ENCODE data around the gene ATP23.

Gene ATP23

DNA sequence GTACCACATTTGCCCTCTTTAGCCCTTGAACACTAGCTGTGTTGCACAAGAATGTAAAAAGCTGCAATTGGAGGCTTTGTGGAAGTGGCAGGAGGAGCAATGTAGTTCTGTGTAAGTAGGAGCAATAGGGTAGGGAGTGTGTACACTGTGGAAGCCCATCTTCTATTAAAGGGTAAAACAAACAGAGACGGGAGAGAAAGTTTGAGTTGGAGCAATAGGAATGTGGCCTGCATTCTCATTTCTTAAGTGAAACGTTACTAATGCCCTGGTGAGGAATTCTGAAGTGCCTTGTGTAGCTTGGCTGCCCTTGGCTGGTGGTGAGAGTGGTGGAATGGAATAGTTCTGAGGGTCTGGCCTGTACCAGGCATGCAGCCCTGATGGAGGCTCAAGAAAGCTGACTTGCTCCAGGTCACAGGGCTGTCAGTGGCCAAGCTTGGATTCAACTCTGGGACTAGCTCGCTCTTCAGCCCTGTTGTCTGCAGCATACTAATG, 38.8 kb upstream of the ATP23 start:
- H3K36me3 Mint-ChIP-seq (ENCODE audit: insufficient read depth) = peaks cover 5% of the 10 kb centered on the region
- no peak overlapping the region for H3K27ac Mint-ChIP-seq (ENCODE audit: low read depth)
- ATAC-seq (replicated peaks; ENCODE audit: extremely low read depth, poor library complexity, severe bottlenecking) (no peak), DNase-seq (ENCODE audit: low spot score in 2 of 2) (no peak)
- H3K4me3 Mint-ChIP-seq = no peak overlapping the region
- H3K4me1 Mint-ChIP-seq = peaks cover 29% of the 10 kb centered on the region
- H3K27me3 Mint-ChIP-seq = peaks cover 21% of the 10 kb centered on the region
- H3K9me3 Mint-ChIP-seq = no peaks in the 10 kb centered on the region

DNA sequence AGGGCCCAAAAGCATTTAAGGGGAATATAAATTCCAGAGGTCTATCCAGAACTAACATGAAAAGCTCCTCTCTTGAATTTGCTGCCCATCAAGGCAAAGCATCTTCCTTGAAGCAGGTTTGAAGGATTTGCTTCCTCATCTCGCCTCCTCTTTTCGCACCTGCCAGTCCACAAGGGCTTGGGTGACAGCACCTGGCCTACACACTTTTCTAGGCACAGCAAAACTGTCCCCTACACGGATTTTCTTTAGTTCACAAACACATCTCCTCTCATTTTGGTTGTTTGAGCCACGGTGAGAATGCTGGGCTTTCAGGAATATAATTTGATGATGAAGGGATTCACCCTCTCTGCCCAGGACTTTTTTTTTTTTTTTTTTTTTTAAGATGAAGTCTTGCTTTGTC, 36.9 kb upstream of the ATP23 start:
- Mint-ChIP-seq H3K36me3 (ENCODE audit: insufficient read depth) (peaks cover 4% of the 10 kb centered on the region), H3K4me3 (no peak overlapping the region), H3K27me3 (peaks cover 27% of the 10 kb centered on the region), H3K27ac (ENCODE audit: low read depth) (no peak overlapping the region), H3K9me3 (no peaks in the 10 kb centered on the region), H3K4me1 (peaks cover 10% of the 10 kb centered on the region)
- DNase-seq (ENCODE audit: low spot score in 2 of 2) (no peak), ATAC-seq (replicated peaks; ENCODE audit: extremely low read depth, poor library complexity, severe bottlenecking) (no peak)

- peaks cover 2% of the 10 kb centered on the region for H3K36me3 Mint-ChIP-seq (ENCODE audit: insufficient read depth)
- DNase-seq (ENCODE audit: low spot score in 2 of 2) (peak; percentile 73 to 82), ATAC-seq (replicated peaks; ENCODE audit: extremely low read depth, poor library complexity, severe bottlenecking) (peak; percentile 87)
- peaks cover 6% of the 10 kb centered on the region for H3K4me1 Mint-ChIP-seq
- peak overlapping the region; percentile 66 for H3K27ac Mint-ChIP-seq (ENCODE audit: low read depth)
- H3K9me3 Mint-ChIP-seq = no peaks in the 10 kb centered on the region
- H3K27me3 Mint-ChIP-seq = peaks cover 34% of the 10 kb centered on the region
- H3K4me3 Mint-ChIP-seq = no peak overlapping the region
These were observed 36.2 kb upstream of the ATP23 start for GRCh38 chr12:57904848-57905811.

DNA sequence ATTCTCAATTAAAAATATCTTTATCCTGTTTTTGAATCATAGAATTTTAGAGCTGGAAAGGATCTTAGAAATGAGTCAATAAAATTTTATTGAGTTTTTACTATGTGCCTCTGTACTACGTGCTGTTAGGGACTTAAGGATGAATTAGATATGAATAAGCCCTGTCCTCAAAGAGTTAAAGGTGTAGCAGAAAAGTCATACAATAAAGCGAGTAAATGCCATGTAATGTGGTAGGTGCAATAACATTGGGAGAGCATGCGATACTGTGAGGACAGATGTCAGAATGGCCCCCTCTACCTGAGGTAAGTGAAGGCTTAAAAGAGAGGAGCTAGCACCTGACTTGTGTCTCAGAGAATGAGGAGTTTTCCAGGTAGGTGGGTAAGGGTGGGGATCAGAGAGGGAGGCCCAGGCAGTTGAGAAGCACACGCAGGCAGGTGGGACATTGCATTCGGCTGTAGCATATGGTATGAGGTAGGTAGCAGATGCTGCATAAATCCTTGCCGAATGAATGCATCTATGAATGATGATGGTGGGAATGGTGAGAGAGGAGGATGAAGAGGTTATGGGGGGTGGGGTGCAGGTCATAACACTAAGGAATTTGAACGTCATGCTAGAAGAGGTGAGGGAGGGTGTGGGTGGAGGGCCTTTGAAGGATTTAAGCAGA, 35.4 kb upstream of the ATP23 start:
- Mint-ChIP-seq H3K4me1 (peaks cover 6% of the 10 kb centered on the region), H3K27me3 (peaks cover 34% of the 10 kb centered on the region), H3K9me3 (no peaks in the 10 kb centered on the region), H3K4me3 (no peak overlapping the region), H3K27ac (ENCODE audit: low read depth) (no peak overlapping the region), H3K36me3 (ENCODE audit: insufficient read depth) (peaks cover 2% of the 10 kb centered on the region)
- DNase-seq (ENCODE audit: low spot score in 2 of 2) (no peak), ATAC-seq (replicated peaks; ENCODE audit: extremely low read depth, poor library complexity, severe bottlenecking) (no peak)

GRCh38 chr12:57906821-57907220, 34.5 kb upstream of the ATP23 start:
- DNase-seq (ENCODE audit: low spot score in 2 of 2) (no peak), ATAC-seq (replicated peaks; ENCODE audit: extremely low read depth, poor library complexity, severe bottlenecking) (no peak)
- Mint-ChIP-seq H3K27me3 (peaks cover 34% of the 10 kb centered on the region), H3K36me3 (ENCODE audit: insufficient read depth) (peaks cover 2% of the 10 kb centered on the region), H3K4me3 (no peak overlapping the region), H3K4me1 (peaks cover 6% of the 10 kb centered on the region), H3K27ac (ENCODE audit: low read depth) (no peak overlapping the region), H3K9me3 (no peaks in the 10 kb centered on the region)

- Mint-ChIP-seq H3K4me3 (no peak overlapping the region), H3K27me3 (peaks cover 34% of the 10 kb centered on the region), H3K27ac (ENCODE audit: low read depth) (no peak overlapping the region), H3K36me3 (ENCODE audit: insufficient read depth) (peaks cover 2% of the 10 kb centered on the region), H3K4me1 (peaks cover 6% of the 10 kb centered on the region), H3K9me3 (no peaks in the 10 kb centered on the region)
- DNase-seq (ENCODE audit: low spot score in 2 of 2) (no peak), ATAC-seq (replicated peaks; ENCODE audit: extremely low read depth, poor library complexity, severe bottlenecking) (no peak)
These were observed 34.1 kb upstream of the ATP23 start for GRCh38 chr12:57907281-57907680.

DNA sequence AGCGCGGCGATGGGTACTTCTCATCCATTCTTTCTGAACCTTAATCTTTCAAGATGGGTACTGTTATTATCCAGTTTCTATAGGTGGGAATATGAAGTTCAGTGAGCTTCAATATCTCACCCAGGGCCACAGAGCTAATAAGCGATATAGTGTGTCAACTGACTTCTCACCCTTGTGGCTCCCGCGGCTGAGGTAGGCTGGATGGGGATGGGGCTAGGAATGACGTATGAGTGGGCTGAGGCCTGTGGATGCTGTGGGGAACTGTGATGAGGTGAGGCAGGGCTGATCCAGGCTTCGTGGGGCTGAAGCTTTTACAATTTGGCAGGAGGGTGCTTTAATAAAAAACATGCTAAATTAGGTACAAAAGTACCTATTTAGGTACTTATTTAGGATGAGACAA, 32.9 kb upstream of the ATP23 start:
- Mint-ChIP-seq H3K27ac (ENCODE audit: low read depth) (no peak overlapping the region), H3K36me3 (ENCODE audit: insufficient read depth) (peaks cover 2% of the 10 kb centered on the region), H3K27me3 (peaks cover 34% of the 10 kb centered on the region), H3K9me3 (no peaks in the 10 kb centered on the region), H3K4me3 (no peak overlapping the region), H3K4me1 (peaks cover 6% of the 10 kb centered on the region)
- DNase-seq (ENCODE audit: low spot score in 2 of 2) = no peak
- no peak for ATAC-seq (replicated peaks; ENCODE audit: extremely low read depth, poor library complexity, severe bottlenecking)

DNA sequence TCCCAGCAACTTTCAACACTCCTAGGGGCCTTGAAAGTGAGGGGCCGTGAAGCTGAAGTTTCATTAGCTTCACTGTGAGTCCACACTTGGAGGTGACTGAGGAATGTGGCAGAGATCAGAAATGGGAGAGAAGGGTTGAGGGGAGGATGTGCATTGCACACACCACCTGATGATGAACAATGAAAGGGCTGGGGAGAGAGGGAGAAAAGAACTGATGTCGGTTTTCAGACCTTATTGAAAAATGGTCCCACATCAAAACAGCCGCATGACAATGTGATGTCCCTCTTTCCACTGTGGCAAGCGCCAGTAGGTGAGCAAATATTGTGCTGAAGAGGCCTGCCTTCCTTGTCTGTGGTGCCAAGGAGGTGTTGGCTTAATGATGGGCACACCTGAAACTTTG, 32.3 kb upstream of the ATP23 start:
- no peak for ATAC-seq (replicated peaks; ENCODE audit: extremely low read depth, poor library complexity, severe bottlenecking)
- no peak overlapping the region for H3K27ac Mint-ChIP-seq (ENCODE audit: low read depth)
- H3K9me3 Mint-ChIP-seq = no peaks in the 10 kb centered on the region
- peaks cover 6% of the 10 kb centered on the region for H3K4me1 Mint-ChIP-seq
- no peak for DNase-seq (ENCODE audit: low spot score in 2 of 2)
- H3K4me3 Mint-ChIP-seq = no peak overlapping the region
- H3K36me3 Mint-ChIP-seq (ENCODE audit: insufficient read depth) = peaks cover 2% of the 10 kb centered on the region
- H3K27me3 Mint-ChIP-seq = peaks cover 34% of the 10 kb centered on the region

DNA sequence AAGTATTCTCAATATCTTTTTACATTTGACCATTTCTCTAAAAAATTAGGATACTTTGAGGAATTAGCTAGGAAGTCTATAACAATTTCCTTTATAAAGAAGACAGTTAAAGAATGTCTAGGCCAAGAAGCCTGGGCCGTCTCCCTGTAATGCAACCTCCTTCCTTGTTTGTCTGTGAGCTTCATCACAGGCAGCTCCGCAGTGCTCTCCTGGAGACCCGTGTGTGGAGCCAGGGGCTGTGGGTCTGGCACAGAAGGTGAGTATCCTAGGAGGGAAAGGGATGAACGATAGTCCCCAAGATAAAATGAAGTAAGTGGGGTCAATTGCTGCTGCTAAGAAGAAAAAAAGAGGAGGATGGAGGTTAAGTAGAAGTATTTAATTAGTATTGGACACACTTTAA, 31.8 kb upstream of the ATP23 start:
- Mint-ChIP-seq H3K36me3 (ENCODE audit: insufficient read depth) (peaks cover 2% of the 10 kb centered on the region), H3K9me3 (no peaks in the 10 kb centered on the region), H3K4me1 (peaks cover 6% of the 10 kb centered on the region), H3K4me3 (no peak overlapping the region), H3K27me3 (peaks cover 34% of the 10 kb centered on the region), H3K27ac (ENCODE audit: low read depth) (no peak overlapping the region)
- DNase-seq (ENCODE audit: low spot score in 2 of 2) (no peak), ATAC-seq (replicated peaks; ENCODE audit: extremely low read depth, poor library complexity, severe bottlenecking) (no peak)

GRCh38 chr12:57918147-57918546, 23.2 kb upstream of the ATP23 start:
- no peak for ATAC-seq (replicated peaks; ENCODE audit: extremely low read depth, poor library complexity, severe bottlenecking)
- H3K27ac Mint-ChIP-seq (ENCODE audit: low read depth) = no peak overlapping the region

DNA sequence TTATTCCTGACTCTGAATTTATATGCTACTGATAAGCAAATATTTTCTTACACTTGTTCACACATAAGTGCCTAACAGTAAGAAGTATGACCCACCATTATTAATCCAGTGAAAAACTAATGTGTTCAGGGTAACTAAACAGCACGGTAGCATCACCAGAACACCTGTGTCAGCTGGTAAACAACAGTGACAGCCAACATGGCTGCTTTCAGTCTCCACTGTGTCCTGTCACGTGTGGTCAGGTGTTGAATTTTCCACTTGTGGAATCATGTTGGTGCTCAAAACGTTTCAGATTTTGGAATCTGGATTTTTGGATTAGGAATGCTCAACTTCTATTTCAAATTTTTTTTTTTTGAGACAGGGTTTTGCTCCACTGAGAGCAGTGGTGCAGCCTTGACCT, 14.3 kb upstream of the ATP23 start:
- no peak overlapping the region for H3K4me3 Mint-ChIP-seq
- no peak for ATAC-seq (replicated peaks; ENCODE audit: extremely low read depth, poor library complexity, severe bottlenecking)
- peaks cover 2% of the 10 kb centered on the region for H3K36me3 Mint-ChIP-seq (ENCODE audit: insufficient read depth)
- H3K27ac Mint-ChIP-seq (ENCODE audit: low read depth) = no peak overlapping the region
- no peaks in the 10 kb centered on the region for H3K4me1 Mint-ChIP-seq
- no peaks in the 10 kb centered on the region for H3K9me3 Mint-ChIP-seq
- H3K27me3 Mint-ChIP-seq = no peaks in the 10 kb centered on the region
- DNase-seq (ENCODE audit: low spot score in 2 of 2) = no peak

More at GRCh38 chr12:57918147-57918546, 23.2 kb upstream of the ATP23 start:
- peaks cover 2% of the 10 kb centered on the region for H3K36me3 Mint-ChIP-seq (ENCODE audit: insufficient read depth)
- H3K9me3 Mint-ChIP-seq = no peaks in the 10 kb centered on the region
- DNase-seq (ENCODE audit: low spot score in 2 of 2) = no peak
- no peak overlapping the region for H3K4me3 Mint-ChIP-seq
- H3K27me3 Mint-ChIP-seq = no peaks in the 10 kb centered on the region
- no peaks in the 10 kb centered on the region for H3K4me1 Mint-ChIP-seq

- H3K36me3 Mint-ChIP-seq (ENCODE audit: insufficient read depth) = peaks cover 1% of the 10 kb centered on the region
- no peak for DNase-seq (ENCODE audit: low spot score in 2 of 2)
- H3K9me3 Mint-ChIP-seq = no peaks in the 10 kb centered on the region
- H3K4me3 Mint-ChIP-seq = no peak overlapping the region
- no peaks in the 10 kb centered on the region for H3K27me3 Mint-ChIP-seq
- H3K27ac Mint-ChIP-seq (ENCODE audit: low read depth) = no peak overlapping the region
- ATAC-seq (replicated peaks; ENCODE audit: extremely low read depth, poor library complexity, severe bottlenecking) = no peak
- no peaks in the 10 kb centered on the region for H3K4me1 Mint-ChIP-seq
These were observed 12.1 kb upstream of the ATP23 start for GRCh38 chr12:57929092-57929830.
